Ishikawa (cell line): ENCODE data around the gene FAM107A.

Experiments used
- CREB1 ChIP-seq: IDR thresholded peaks from 2 replicates; pipeline ENCODE4 v1.6.1; 2012; ENCODE audit warnings: low read depth
- EGR1 ChIP-seq: IDR thresholded peaks from 2 replicates; pipeline ENCODE4 v1.6.1; 2012
- EP300 ChIP-seq: IDR thresholded peaks from 2 replicates; pipeline ENCODE4 v1.6.1; 2012; ENCODE audit warnings: borderline replicate concordance
- FOXM1 ChIP-seq: IDR thresholded peaks from 2 replicates; pipeline ENCODE4 v1.6.1; 2012; ENCODE audit warnings: low read depth, borderline replicate concordance
- MAX ChIP-seq: IDR thresholded peaks from 2 replicates; pipeline ENCODE4 v1.6.1; 2012
- NFIC ChIP-seq: IDR thresholded peaks from 2 replicates; pipeline ENCODE4 v1.6.1; 2012
- REST ChIP-seq: IDR thresholded peaks from 2 replicates; pipeline ENCODE4 v1.6.1; 2012; ENCODE audit warnings: low read depth, mild to moderate bottlenecking
- TAF1 ChIP-seq: IDR thresholded peaks from 2 replicates; pipeline ENCODE4 v1.6.1; 2012; ENCODE audit warnings: low read depth, mild to moderate bottlenecking
- TEAD4 ChIP-seq: IDR thresholded peaks from 2 replicates; pipeline ENCODE4 v1.6.1; 2012
- YY1 ChIP-seq: IDR thresholded peaks from 2 replicates; pipeline ENCODE4 v1.6.1; 2012; ENCODE audit warnings: low read depth

- TF ChIP-seq CREB1: no peak
- TF ChIP-seq MAX: peak; percentile 63
- 0 out of 2 replicates have a peak, but pooled peaks have one; percentile 13 for TF ChIP-seq REST
- no peak for TF ChIP-seq NFIC
- TF ChIP-seq YY1: no peak
- TF ChIP-seq FOXM1: no peak
- TF ChIP-seq TEAD4: no peak
- TF ChIP-seq EP300: no peak
- no peak for TF ChIP-seq EGR1
- no peak for TF ChIP-seq TAF1
These were observed 8.0 kb upstream of the FAM107A start for GRCh38 chr3:58585005-58585786.
